ENCODE measurements around the gene NCOA3. TPM values are rescaled to one million over a fixed set of nuclear protein-coding genes. Genes with fewer than 3 reads are reported as not detected.

Gene NCOA3
- total and polyA plus RNA-seq, 2 experiments from 2014 or later, result 6.7 to 25.8 TPM

DNA sequence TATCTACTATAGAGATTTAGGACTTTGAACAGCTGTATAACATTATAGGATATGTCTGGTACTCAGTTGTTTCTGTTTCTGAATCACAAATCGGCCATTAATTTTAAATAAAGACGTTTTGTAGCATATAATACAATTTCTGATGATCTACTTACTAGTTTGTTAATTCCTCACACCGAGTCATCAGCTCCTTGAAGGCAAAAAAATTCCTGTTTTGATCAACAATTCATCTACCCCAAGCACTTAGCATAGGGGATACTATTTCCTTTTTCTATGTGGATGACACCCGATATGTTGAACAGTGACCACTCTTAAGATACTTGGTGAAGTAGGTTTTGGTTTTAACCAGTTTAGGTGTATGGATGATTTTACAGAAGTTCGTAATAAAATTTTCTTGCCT is 107.3 kb downstream of the NCOA3 start:
- no peaks in the 10 kb centered on the region for H3K9me2 ChIP-seq (ENCODE audit: insufficient read depth)
- H3K36me3 Mint-ChIP-seq (ENCODE audit: low read depth), result no peaks in the 10 kb centered on the region
- no peak overlapping the region for H3K27ac Mint-ChIP-seq
- H2AFZ ChIP-seq, result no peak overlapping the region
- H3K9me3 Mint-ChIP-seq, result no peaks in the 10 kb centered on the region
- H3K4me2 ChIP-seq, result no peak overlapping the region
- H3K4me3 ChIP-seq, result no peak overlapping the region
- H3K36me3 ChIP-seq (ENCODE audit: insufficient read depth), result no peaks in the 10 kb centered on the region
- H3K4me3 Mint-ChIP-seq, result no peak overlapping the region
- no peaks in the 10 kb centered on the region for H3K27me3 Mint-ChIP-seq (ENCODE audit: insufficient read depth, low read depth, poor library complexity)
- no peak overlapping the region for H3K27ac ChIP-seq (ENCODE audit: low read depth)
- H3K4me1 ChIP-seq (ENCODE audit: insufficient read depth), result no peaks in the 10 kb centered on the region
- DNase-seq (ENCODE audit: low spot score) (no peak), ATAC-seq (no peak)
- no peaks in the 10 kb centered on the region for H3K27me3 ChIP-seq (ENCODE audit: insufficient read depth)
- no peaks in the 10 kb centered on the region for H4K20me1 ChIP-seq (replicated peaks; ENCODE audit: insufficient read depth)
- TF ChIP-seq, protein P1, sequence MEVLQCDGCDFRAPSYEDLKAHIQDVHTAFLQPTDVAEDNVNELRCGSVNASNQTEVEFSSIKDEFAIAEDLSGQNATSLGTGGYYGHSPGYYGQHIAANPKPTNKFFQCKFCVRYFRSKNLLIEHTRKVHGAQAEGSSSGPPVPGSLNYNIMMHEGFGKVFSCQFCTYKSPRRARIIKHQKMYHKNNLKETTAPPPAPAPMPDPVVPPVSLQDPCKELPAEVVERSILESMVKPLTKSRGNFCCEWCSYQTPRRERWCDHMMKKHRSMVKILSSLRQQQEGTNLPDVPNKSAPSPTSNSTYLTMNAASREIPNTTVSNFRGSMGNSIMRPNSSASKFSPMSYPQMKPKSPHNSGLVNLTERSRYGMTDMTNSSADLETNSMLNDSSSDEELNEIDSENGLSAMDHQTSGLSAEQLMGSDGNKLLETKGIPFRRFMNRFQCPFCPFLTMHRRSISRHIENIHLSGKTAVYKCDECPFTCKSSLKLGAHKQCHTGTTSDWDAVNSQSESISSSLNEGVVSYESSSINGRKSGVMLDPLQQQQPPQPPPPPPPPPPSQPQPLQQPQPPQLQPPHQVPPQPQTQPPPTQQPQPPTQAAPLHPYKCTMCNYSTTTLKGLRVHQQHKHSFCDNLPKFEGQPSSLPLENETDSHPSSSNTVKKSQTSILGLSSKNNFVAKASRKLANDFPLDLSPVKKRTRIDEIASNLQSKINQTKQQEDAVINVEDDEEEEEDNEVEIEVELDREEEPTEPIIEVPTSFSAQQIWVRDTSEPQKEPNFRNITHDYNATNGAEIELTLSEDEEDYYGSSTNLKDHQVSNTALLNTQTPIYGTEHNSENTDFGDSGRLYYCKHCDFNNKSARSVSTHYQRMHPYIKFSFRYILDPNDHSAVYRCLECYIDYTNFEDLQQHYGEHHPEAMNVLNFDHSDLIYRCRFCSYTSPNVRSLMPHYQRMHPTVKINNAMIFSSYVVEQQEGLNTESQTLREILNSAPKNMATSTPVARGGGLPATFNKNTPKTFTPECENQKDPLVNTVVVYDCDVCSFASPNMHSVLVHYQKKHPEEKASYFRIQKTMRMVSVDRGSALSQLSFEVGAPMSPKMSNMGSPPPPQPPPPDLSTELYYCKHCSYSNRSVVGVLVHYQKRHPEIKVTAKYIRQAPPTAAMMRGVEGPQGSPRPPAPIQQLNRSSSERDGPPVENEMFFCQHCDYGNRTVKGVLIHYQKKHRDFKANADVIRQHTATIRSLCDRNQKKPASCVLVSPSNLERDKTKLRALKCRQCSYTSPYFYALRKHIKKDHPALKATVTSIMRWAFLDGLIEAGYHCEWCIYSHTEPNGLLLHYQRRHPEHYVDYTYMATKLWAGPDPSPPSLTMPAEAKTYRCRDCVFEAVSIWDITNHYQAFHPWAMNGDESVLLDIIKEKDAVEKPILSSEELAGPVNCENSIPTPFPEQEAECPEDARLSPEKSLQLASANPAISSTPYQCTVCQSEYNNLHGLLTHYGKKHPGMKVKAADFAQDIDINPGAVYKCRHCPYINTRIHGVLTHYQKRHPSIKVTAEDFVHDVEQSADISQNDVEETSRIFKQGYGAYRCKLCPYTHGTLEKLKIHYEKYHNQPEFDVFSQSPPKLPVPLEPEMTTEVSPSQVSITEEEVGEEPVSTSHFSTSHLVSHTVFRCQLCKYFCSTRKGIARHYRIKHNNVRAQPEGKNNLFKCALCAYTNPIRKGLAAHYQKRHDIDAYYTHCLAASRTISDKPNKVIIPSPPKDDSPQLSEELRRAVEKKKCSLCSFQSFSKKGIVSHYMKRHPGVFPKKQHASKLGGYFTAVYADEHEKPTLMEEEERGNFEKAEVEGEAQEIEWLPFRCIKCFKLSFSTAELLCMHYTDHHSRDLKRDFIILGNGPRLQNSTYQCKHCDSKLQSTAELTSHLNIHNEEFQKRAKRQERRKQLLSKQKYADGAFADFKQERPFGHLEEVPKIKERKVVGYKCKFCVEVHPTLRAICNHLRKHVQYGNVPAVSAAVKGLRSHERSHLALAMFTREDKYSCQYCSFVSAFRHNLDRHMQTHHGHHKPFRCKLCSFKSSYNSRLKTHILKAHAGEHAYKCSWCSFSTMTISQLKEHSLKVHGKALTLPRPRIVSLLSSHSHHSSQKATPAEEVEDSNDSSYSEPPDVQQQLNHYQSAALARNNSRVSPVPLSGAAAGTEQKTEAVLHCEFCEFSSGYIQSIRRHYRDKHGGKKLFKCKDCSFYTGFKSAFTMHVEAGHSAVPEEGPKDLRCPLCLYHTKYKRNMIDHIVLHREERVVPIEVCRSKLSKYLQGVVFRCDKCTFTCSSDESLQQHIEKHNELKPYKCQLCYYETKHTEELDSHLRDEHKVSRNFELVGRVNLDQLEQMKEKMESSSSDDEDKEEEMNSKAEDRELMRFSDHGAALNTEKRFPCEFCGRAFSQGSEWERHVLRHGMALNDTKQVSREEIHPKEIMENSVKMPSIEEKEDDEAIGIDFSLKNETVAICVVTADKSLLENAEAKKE (CRISPR knock-in tag; IDR thresholded peaks at IDR 0.05), result no peak
- TF ChIP-seq ZNF331 (CRISPR knock-in tag; IDR thresholded peaks at IDR 0.05; ENCODE audit: low read depth) (no peak), ZNF114 (CRISPR knock-in tag; IDR thresholded peaks at IDR 0.05) (no peak), EZH2 (IDR thresholded peaks at IDR 0.05; ENCODE audit: low read depth, unreplicated experiment) (no peak), STAT1 (IDR thresholded peaks at IDR 0.05; ENCODE audit: unreplicated experiment) (no peak), ETS1 (IDR thresholded peaks at IDR 0.05) (no peak), EZH2phosphoT487 (IDR thresholded peaks at IDR 0.05; ENCODE audit: unreplicated experiment) (no peak), CREB1 (CRISPR knock-in tag; IDR thresholded peaks at IDR 0.05; ENCODE audit: low read depth) (no peak), POLR2AphosphoS5 (IDR thresholded peaks at IDR 0.05; ENCODE audit: low read depth) (no peak), NANOG (IDR thresholded peaks at IDR 0.05; ENCODE audit: borderline replicate concordance) (no peak), JUNB (IDR thresholded peaks at IDR 0.05; ENCODE audit: unreplicated experiment) (no peak), REST (IDR thresholded peaks at IDR 0.05; ENCODE audit: unreplicated experiment) (no peak)
- TF ChIP-seq, protein P2, sequence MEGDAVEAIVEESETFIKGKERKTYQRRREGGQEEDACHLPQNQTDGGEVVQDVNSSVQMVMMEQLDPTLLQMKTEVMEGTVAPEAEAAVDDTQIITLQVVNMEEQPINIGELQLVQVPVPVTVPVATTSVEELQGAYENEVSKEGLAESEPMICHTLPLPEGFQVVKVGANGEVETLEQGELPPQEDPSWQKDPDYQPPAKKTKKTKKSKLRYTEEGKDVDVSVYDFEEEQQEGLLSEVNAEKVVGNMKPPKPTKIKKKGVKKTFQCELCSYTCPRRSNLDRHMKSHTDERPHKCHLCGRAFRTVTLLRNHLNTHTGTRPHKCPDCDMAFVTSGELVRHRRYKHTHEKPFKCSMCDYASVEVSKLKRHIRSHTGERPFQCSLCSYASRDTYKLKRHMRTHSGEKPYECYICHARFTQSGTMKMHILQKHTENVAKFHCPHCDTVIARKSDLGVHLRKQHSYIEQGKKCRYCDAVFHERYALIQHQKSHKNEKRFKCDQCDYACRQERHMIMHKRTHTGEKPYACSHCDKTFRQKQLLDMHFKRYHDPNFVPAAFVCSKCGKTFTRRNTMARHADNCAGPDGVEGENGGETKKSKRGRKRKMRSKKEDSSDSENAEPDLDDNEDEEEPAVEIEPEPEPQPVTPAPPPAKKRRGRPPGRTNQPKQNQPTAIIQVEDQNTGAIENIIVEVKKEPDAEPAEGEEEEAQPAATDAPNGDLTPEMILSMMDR (conservative IDR thresholded peaks at IDR 0.05; ENCODE audit: low read depth in 2 of 2), result no peak
- no peaks in the 10 kb centered on the region for H3F3A ChIP-seq (replicated peaks; ENCODE audit: low read depth)
- peaks cover 3% of the 10 kb centered on the region; the same call in 2 of the 3 replicates for H3K4me1 Mint-ChIP-seq
- peaks cover 66% of the 10 kb centered on the region for H3K79me2 ChIP-seq (replicated peaks; ENCODE audit: insufficient read depth)

Measured in GM23338 (cell line).